Stimulated activated CD8-positive, alpha-beta memory T cell treated with anti-CD3 and anti-CD28 coated beads, Interleukin-15, amount 100 ng/mL, for 1 hour (primary cell): ENCODE data around the gene GPN1.
"Not testable (repeated sequence)": the region's sequence is repeated elsewhere in the genome, so short reads cannot be mapped to it uniquely, and the experiment has no call there.

Experiments
- DNase-seq: peaks from one replicate; pipeline ENCODE4 v3.0.0-alpha.2; 2020; ENCODE audit warnings: low read depth

GPN1 gene

GRCh38 chr2:27628767-27629709, at the start of gene GPN1, which contains the start of gene CCDC121:
Gene GPN1 (plus strand): TSS chr2:27629050. CDS start chr2:27629059, 9 bp downstream.
Gene CCDC121 (minus strand): TSS chr2:27629012. CDS start chr2:27627799, 1,213 bp downstream.
- DNase-seq: peak; percentile 90

- DNase-seq: no peak
Observed at GRCh38 chr2:27581417-27582128, 47.3 kb upstream of the GPN1 start.

- no peak for DNase-seq
Observed at GRCh38 chr2:27582129-27582694, 46.6 kb upstream of the GPN1 start.

GRCh38 chr2:27582695-27583389, 46.0 kb upstream of the GPN1 start, which contains the start of gene ZNF512:
Gene ZNF512 (plus strand): TSS chr2:27583042. CDS start chr2:27583113, 71 bp downstream.
- peak; percentile 45 for DNase-seq

GRCh38 chr2:27583390-27583915, 45.4 kb upstream of the GPN1 start:
- DNase-seq: no peak

- no peak for DNase-seq
Observed at GRCh38 chr2:27584597-27584996, 44.3 kb upstream of the GPN1 start.

GRCh38 chr2:27587025-27587424, 41.8 kb upstream of the GPN1 start:
- DNase-seq: no peak

- DNase-seq: no peak
Observed at GRCh38 chr2:27588308-27588707, 40.5 kb upstream of the GPN1 start.

GRCh38 chr2:27591745-27592144, 37.1 kb upstream of the GPN1 start:
- DNase-seq: no peak

- no peak for DNase-seq
Observed at GRCh38 chr2:27593240-27593639, 35.6 kb upstream of the GPN1 start.

GRCh38 chr2:27594020-27594703, 34.7 kb upstream of the GPN1 start:
- not testable (repeated sequence) for DNase-seq

- DNase-seq: not testable (repeated sequence)
Observed at GRCh38 chr2:27595412-27595811, 33.4 kb upstream of the GPN1 start.

GRCh38 chr2:27596627-27597026, 32.2 kb upstream of the GPN1 start:
- DNase-seq: no peak

GRCh38 chr2:27606611-27607010, 22.2 kb upstream of the GPN1 start:
- no peak for DNase-seq

- DNase-seq: no peak
Observed at GRCh38 chr2:27613985-27614384, 14.9 kb upstream of the GPN1 start.

- no peak for DNase-seq
Observed at GRCh38 chr2:27615316-27615715, 13.5 kb upstream of the GPN1 start.

GRCh38 chr2:27621524-27621923, 7.3 kb upstream of the GPN1 start:
- no peak for DNase-seq

GRCh38 chr2:27622921-27623384, 5.9 kb upstream of the GPN1 start:
- DNase-seq: no peak

- no peak for DNase-seq
Observed at GRCh38 chr2:27624943-27625342, 3.9 kb upstream of the GPN1 start.

- not testable (repeated sequence) for DNase-seq
Observed at GRCh38 chr2:27626323-27626722, 2.5 kb upstream of the GPN1 start.

GRCh38 chr2:27626921-27627320, 1.9 kb upstream of the GPN1 start:
- not testable (repeated sequence) for DNase-seq
